Adrenal gland (tissue), 12 donors: ENCODE data around the gene MRPL11. TPM values are rescaled to one million over a fixed set of nuclear protein-coding genes. Genes with fewer than 3 reads are reported as not detected.

ENCODE experiments used
- DNase-seq, 7 donors: peaks; one replicate each; pipeline ENCODE4 v3.0.0-alpha.2; 2019 to 2020
- H3K27ac ChIP-seq, 5 donors: fragments of 200-600 bp; sonication (generic) in 4 of 5; 1 replicate in 3 of 5; 2 replicates in 2 of 5; pipeline versions ENCODE4 v1.5.1 to v1.8.0; 2016 to 2020; ENCODE audit warnings: mild to moderate bottlenecking in 1 of 5
- H3K27me3 ChIP-seq: fragments of 200-600 bp; 2 replicates; pipeline ENCODE4 v1.8.0; 2021
- H3K36me3 ChIP-seq, 2 donors: fragments of 200-600 bp; replicated peaks in 1 of 2; 1 replicate in 1 of 2; 2 replicates in 1 of 2; pipeline versions ENCODE4 v1.5.1 to v1.8.0; 2018 to 2022
- H3K4me1 ChIP-seq, 2 donors: fragments of 200-600 bp; replicated peaks in 1 of 2; 1 replicate in 1 of 2; 2 replicates in 1 of 2; pipeline versions ENCODE4 v1.5.1 to v1.8.0; 2018 to 2021
- H3K4me3 ChIP-seq, 4 donors: fragments of 200-600 bp; sonication (generic) in 3 of 4; one replicate each; pipeline ENCODE4 v1.5.1; 2016 to 2018
- H3K9me3 ChIP-seq, 3 donors: fragments of 200-600 bp; sonication (generic) in 1 of 3; replicated peaks in 1 of 3; 1 replicate in 2 of 3; 2 replicates in 1 of 3; pipeline versions ENCODE4 v1.5.1 to v1.8.0; 2016 to 2021
- CTCF ChIP-seq, 6 experiments: fragments of 450-650 bp in 4 of 6; fragments of 200-600 bp in 2 of 6; sonication (generic) in 1 of 6; IDR thresholded peaks; 1 replicate in 5 of 6; 2 replicates in 1 of 6; pipeline versions ENCODE4 v1.5.1 to v1.8.0; 2016 to 2021; ENCODE audit warnings: antibody characterized with exemption in 6 of 6, mild to moderate bottlenecking in 2 of 6, moderate library complexity in 1 of 6
- POLR2A ChIP-seq, 2 donors: fragments of 450-650 bp; IDR thresholded peaks; one replicate each; pipeline ENCODE4 v1.6.1; 2017; ENCODE audit warnings: antibody characterized with exemption in 2 of 2, mild to moderate bottlenecking in 2 of 2, moderate library complexity in 1 of 2
- WGBS, 4 donors: extraction: QIAGEN DNeasy Blood & Tissue Kit in 2 of 4; methylation state at CpG; one replicate each; pipeline versions ENCODE4 v1.1.5 to v1.1.7; 2013 to 2017; 5-methylcytosine and 5-hydroxymethylcytosine counted together
- intact Hi-C, 2 donors: fragments of 100-400 bp; cut with DNase I; formaldehyde crosslinking; loops; one replicate each; pipeline versions ENCODE4 v1.14.1 to v1.15.0; 2022 to 2023
- polyA plus RNA-seq, 3 donors: library from polyadenylated mRNA; stranded (reverse); fragments of 200-250 nt in 2 of 3; fragments of 350-450 nt in 1 of 3; fragmentation: Illumina TruSeq in 1 of 3; extraction: RNeasy Lipid Tissue Mini Kit (QIAGEN cat#74804) in 1 of 3; gene quantifications; one replicate each; pipeline ENCODE4 v1.2.3, GENCODE V29; 2013 to 2014
- total RNA-seq, 9 donors: library from RNA; depleted of rRNA in 4 of 9; stranded (reverse); fragments of >200 nt in 4 of 9; fragments of 120-200 nt in 1 of 9; fragmentation: NEBNext Ultra II Directional in 1 of 9; extraction: Animal tissue kit (Norgen Biotek cat#: 25700) in 1 of 9; gene quantifications; one replicate each; pipeline versions ENCODE4 v1.1.0 to v1.2.4, GENCODE V29; 2013 to 2023
- donor health status: healthy with polysubstance abuse.
- donor health status: Bipolar disorder and iron deficiency.
- donor health status: DM: yes; HTN: yes; CAD: no.
- donor health status: DM: no; HTN: no; CAD: no.
- donor health status: DM: no; HTN: no; CAD: no.
- donor health status: DM: yes; HTN: yes; CAD: no.

MRPL11 gene
- total and polyA plus RNA-seq, 12 donors = 22.3 to 53.8 (median 32.7) TPM

- TF ChIP-seq CTCF (IDR thresholded peaks at IDR 0.05) = no peak
- TF ChIP-seq POLR2A (IDR thresholded peaks at IDR 0.05) = no peak
- Histone ChIP-seq H3K4me1 (peaks cover 0 to 8% of the 10 kb centered on the region in 2 donors), H3K4me3 (no peak overlapping the region), H3K27ac (no peak overlapping the region), H3K27me3 (no peaks in the 10 kb centered on the region), H3K9me3 (no peaks in the 10 kb centered on the region), H3K36me3 (no peaks in the 10 kb centered on the region)
- WGBS, 4 donors = 2 to 3% (median 2%) methylated on average over 14 to 29 of the region's 30 CpGs
- intact Hi-C loops = no loop called here
- DNase-seq = no peak
These were observed 18.8 kb downstream of the MRPL11 start for GRCh38 chr11:66419825-66420224.

GRCh38 chr11:66418986-66419308 lies 19.7 kb downstream of the MRPL11 start:
- no peak for TF ChIP-seq CTCF (IDR thresholded peaks at IDR 0.05)
- no peak for TF ChIP-seq POLR2A (IDR thresholded peaks at IDR 0.05)
- Histone ChIP-seq H3K4me1 (peaks cover 0 to 8% of the 10 kb centered on the region in 2 donors), H3K9me3 (no peaks in the 10 kb centered on the region), H3K36me3 (no peaks in the 10 kb centered on the region), H3K27me3 (no peaks in the 10 kb centered on the region), H3K4me3 (no peak overlapping the region), H3K27ac (no peak overlapping the region)
- no peak for DNase-seq
- intact Hi-C loops = no loop called here
- WGBS, 4 donors = 24 to 41% (median 34%) methylated on average over 2 to 3 of the region's 3 CpGs

- TF ChIP-seq POLR2A (IDR thresholded peaks at IDR 0.05) (no peak), CTCF (IDR thresholded peaks at IDR 0.05) (peak in 5 of 6 experiments; percentile 28 to 59 (median 45))
- H3K27ac ChIP-seq = peak overlapping the region in 1 of 5 donors; percentile 21
- no peak overlapping the region for H3K4me3 ChIP-seq
- intact Hi-C loops = no loop called here
- peaks cover 0 to 8% of the 10 kb centered on the region in 2 donors for H3K4me1 ChIP-seq
- no peaks in the 10 kb centered on the region for H3K9me3 ChIP-seq
- DNase-seq = peak; percentile 84 to 97 (median 94)
- no peaks in the 10 kb centered on the region for H3K27me3 ChIP-seq
- WGBS, 4 donors = 7 to 11% (median 9%) methylated on average over 12 to 16 of the region's 16 CpGs
- H3K36me3 ChIP-seq = no peaks in the 10 kb centered on the region
These were observed 20.3 kb downstream of the MRPL11 start for GRCh38 chr11:66418168-66418985.

- intact Hi-C loops = no loop called here
- peaks cover 0 to 8% of the 10 kb centered on the region in 2 donors for H3K4me1 ChIP-seq
- TF ChIP-seq CTCF (IDR thresholded peaks at IDR 0.05) (no peak), POLR2A (IDR thresholded peaks at IDR 0.05) (no peak)
- 53 to 62% (median 57%) methylated on average over 11 of the region's 11 CpGs for WGBS, 4 donors
- H3K27me3 ChIP-seq = no peaks in the 10 kb centered on the region
- no peaks in the 10 kb centered on the region for H3K9me3 ChIP-seq
- no peak for DNase-seq
- no peak overlapping the region for H3K27ac ChIP-seq
- H3K36me3 ChIP-seq = no peaks in the 10 kb centered on the region
- H3K4me3 ChIP-seq = no peak overlapping the region
These were observed 21.6 kb downstream of the MRPL11 start for GRCh38 chr11:66417000-66417399.
